ENCODE measurements around the gene ELL.

The ELL gene

DNA sequence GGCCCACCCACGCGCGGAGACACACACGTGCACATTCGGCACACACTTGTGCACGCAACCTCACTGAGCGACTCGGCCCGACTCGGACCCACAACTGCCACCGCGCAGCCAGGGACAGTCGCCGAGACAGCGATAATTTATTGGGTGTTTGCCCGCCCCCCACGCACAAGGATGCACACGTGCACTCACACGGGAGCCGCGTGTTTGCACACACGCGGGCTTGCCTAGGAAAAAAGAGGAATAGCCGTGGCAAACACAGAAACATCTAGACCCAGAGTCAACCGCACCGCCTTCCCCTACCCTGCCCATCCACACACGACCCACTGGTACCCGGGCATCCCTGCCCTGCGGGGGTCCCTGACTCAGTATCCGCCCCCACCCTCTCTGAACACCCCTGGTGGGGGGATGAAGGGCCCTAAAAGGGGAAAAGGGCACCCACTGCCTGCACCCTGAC lies 103.8 kb downstream of the ELL start:
- DNase-seq (ENCODE audit: low read depth): no peak
- TF ChIP-seq, protein P1, sequence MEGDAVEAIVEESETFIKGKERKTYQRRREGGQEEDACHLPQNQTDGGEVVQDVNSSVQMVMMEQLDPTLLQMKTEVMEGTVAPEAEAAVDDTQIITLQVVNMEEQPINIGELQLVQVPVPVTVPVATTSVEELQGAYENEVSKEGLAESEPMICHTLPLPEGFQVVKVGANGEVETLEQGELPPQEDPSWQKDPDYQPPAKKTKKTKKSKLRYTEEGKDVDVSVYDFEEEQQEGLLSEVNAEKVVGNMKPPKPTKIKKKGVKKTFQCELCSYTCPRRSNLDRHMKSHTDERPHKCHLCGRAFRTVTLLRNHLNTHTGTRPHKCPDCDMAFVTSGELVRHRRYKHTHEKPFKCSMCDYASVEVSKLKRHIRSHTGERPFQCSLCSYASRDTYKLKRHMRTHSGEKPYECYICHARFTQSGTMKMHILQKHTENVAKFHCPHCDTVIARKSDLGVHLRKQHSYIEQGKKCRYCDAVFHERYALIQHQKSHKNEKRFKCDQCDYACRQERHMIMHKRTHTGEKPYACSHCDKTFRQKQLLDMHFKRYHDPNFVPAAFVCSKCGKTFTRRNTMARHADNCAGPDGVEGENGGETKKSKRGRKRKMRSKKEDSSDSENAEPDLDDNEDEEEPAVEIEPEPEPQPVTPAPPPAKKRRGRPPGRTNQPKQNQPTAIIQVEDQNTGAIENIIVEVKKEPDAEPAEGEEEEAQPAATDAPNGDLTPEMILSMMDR (conservative IDR thresholded peaks at IDR 0.05; ENCODE audit: control insufficient read depth, insufficient read depth, low read depth, low read length): no peak
- no peak overlapping the region for H3K4me3 ChIP-seq (ENCODE audit: control insufficient read depth, low read depth, low read length)

DNA sequence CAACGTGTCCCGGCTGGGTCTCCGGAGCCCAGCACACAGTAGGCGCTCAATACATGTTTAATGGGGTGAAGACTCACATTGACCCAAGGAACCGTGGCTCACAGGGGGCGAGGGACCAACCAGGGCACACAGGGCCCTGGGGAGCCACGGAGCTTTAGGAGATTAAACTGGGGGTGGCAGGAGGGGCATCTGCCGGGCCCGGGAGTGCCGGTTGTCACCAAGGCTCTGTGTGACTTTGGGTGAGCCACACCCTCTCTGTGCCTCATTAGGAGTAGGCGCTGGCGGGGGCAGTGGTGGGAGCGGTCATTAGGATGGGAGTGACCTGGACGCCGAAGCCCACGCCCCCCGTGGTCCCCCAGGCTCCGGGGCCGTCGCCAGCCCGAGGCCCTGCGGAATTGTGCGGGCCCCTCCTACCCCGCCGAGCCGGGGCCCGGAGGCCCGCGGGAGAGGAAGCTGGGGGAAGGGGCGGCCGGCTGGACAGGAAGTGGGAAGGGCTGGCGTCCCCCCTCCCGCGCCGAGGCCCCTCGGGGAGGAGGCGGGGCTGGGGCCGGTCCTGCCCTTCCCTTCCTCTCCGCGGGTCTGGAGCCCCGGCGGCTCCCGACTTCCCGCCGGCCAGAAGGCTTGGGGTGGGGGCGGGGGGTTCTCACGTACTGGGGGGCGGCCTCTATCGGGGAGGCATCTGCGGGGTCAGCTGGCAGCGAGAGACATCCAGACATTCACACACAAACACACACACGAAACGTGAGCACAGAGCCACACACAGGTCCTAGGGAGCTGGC lies 104.4 kb downstream of the ELL start:
- H3K4me3 ChIP-seq (ENCODE audit: control insufficient read depth, low read depth, low read length): peak overlapping the region; percentile 38
- TF ChIP-seq, protein P1 (conservative IDR thresholded peaks at IDR 0.05; ENCODE audit: control insufficient read depth, insufficient read depth, low read depth, low read length): no peak
- DNase-seq (ENCODE audit: low read depth): peak; percentile 69

DNA sequence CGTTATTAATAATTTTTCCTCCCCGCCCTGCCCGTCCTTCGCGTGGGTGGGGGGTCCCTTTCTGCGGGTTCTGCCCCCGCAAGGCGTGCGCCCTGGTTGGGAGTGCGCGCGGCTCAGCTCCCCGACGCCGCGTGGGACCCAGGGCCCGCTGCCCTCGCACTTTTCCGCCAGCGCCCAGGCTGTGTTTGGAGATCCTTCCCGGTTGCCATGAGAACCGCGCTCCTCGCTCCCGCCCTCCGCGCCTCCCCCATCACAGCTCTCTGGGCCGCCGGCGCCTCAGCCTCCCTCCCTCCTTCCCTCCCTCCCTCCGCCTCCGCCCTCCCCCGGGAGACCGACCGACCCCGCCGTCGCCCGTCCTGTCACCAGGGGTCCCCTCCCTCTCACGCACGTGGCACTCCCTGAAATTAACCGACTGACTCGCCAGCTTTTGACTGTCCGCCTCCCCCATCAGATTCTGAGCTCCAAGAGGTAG lies 105.1 kb downstream of the ELL start:
- TF ChIP-seq, protein P1 (conservative IDR thresholded peaks at IDR 0.05; ENCODE audit: control insufficient read depth, insufficient read depth, low read depth, low read length): no peak
- DNase-seq (ENCODE audit: low read depth): peak; percentile 83
- H3K4me3 ChIP-seq (ENCODE audit: control insufficient read depth, low read depth, low read length): peak overlapping the region; percentile 38

DNA sequence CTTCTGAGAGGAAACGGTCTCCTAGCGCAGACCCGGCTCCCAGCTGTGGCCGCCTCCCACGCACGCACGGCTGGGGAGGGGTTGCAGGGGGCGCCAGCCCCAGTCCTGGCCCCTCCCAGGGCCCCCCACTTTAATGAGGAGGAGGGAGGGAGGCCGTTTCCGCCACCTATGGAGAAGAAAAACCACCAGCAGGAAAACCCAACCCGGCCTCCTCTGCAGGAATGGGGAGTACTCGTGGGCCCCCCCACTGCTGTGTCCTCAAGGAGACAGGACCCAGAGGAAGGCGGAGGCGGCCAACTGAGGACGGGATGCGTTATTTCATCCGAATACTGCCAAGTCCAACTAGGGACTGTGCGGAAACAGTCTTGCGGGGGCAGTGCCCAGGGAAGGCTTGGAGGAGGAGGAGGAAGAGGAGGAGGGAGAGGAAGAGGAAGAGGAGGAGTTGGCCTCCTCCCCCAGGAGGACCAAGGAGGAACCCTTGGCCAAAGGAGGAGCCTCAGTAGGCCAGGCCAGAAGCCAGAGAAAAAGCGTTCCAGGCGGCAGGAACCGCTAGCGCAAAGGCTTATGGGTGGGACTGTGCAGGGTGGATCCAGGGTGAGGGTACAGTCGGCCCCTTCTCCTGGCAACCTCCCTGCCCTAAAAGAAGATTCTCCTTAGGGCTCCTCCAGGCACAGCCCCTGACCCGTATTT lies 106.5 kb downstream of the ELL start:
- DNase-seq (ENCODE audit: low read depth): peak; percentile 90
- peak overlapping the region; percentile 43 for H3K4me3 ChIP-seq (ENCODE audit: control insufficient read depth, low read depth, low read length)
- TF ChIP-seq, protein P1 (conservative IDR thresholded peaks at IDR 0.05; ENCODE audit: control insufficient read depth, insufficient read depth, low read depth, low read length): no peak

DNA sequence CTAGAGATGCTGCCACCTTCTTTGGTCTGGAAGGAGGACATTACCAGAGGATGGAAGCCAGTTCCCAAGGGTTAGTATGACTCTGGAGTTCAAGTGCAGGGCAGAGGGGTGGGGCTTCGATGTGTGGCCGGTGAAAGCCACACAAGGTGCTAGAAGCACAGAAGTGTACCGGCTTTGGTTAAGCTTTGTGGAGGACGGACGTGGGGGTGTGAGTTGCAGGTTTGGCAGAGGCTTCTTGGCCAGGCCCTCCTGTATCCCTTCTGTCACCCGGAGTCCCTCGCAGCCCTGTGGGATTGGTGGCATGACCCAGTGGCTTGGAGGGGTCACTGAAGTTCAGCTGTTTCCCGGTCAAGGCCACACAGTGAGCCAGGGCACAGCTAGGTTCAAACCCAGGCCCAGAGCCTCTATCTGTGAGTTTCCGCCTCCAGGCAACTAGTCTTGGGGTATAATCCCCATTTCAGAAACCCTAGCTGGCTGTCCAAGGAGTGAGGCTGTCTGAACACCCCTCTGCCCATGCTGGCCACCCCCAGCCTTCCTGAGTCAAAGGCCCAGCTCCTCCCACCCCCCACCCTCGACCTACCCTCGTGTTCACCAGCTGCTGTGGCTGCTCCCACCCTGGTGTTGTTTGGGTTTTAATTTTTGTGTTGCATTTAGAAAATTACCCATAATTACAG lies 107.2 kb downstream of the ELL start:
- DNase-seq (ENCODE audit: low read depth): no peak
- H3K4me3 ChIP-seq (ENCODE audit: control insufficient read depth, low read depth, low read length): peak overlapping the region; percentile 43
- TF ChIP-seq, protein P1 (conservative IDR thresholded peaks at IDR 0.05; ENCODE audit: control insufficient read depth, insufficient read depth, low read depth, low read length): no peak

DNA sequence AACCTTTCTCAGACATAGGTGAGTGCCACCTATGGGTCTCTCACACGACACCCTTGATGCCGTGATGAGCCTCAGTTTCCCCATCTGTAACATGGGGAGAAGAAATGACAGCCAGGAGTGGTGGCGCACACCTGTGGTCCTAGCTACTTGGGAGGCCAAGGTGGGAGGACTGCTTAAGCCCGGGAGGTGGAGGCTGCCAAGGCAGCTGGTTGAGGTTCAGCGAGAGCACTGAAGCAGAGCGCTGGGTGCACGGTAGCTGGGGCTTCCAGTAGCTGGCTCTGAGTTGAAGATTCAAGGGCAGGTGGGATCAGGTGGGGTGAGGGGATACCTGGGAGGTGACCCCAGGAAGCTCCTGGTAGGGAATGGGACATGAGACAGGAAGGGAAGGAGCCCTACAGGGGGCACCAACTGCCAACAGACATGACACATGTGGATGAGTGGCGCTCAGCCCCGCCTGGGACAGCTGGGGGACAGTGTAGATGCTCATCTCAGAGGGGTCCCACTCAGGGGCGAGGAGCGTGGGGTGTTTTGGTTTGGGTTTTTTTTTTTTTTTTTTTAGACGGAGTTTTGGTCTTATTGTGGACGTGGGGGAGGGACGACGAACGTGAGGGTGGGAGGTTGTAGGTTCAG lies 109.1 kb downstream of the ELL start:
- H3K4me3 ChIP-seq (ENCODE audit: control insufficient read depth, low read depth, low read length): no peak overlapping the region
- TF ChIP-seq, protein P1 (conservative IDR thresholded peaks at IDR 0.05; ENCODE audit: control insufficient read depth, insufficient read depth, low read depth, low read length): no peak
- DNase-seq (ENCODE audit: low read depth): no peak
